ENCODE results near the gene CES2. TPM values are rescaled to one million over a fixed set of nuclear protein-coding genes. Genes with fewer than 3 reads are reported as not detected.
"Not testable (repeated sequence)": the region's sequence is repeated elsewhere in the genome, so short reads cannot be mapped to it uniquely, and the experiment has no call there.

Gene CES2
- total RNA-seq, 2 experiments from 2014 or later: 45.4 to 46.4 TPM

GRCh38 chr16:66936889-66937554 lies 1.7 kb downstream of the CES2 start:
- Mint-ChIP-seq H3K36me3 (peaks cover 17% of the 10 kb centered on the region), H3K27me3 (no peaks in the 10 kb centered on the region), H3K4me1 (peaks cover 33% of the 10 kb centered on the region), H3K27ac (peak overlapping the region; percentile 56), H3K4me3 (no peak overlapping the region), H3K9me3 (no peaks in the 10 kb centered on the region)
- ATAC-seq (ENCODE audit: low read depth) (no peak), DNase-seq (no peak)
- POLR2A ChIA-PET: interaction anchor here (0.6 to 1.0 kb wide), 3 partner anchors 19 to 204 kb away, joined by 3 to 5 read pairs (median 4); partner anchors contain the start of gene CDH16

- no peak for DNase-seq
- Mint-ChIP-seq H3K4me3 (no peak overlapping the region), H3K4me1 (peaks cover 27% of the 10 kb centered on the region), H3K27ac (no peak overlapping the region), H3K9me3 (no peaks in the 10 kb centered on the region), H3K36me3 (peaks cover 15% of the 10 kb centered on the region), H3K27me3 (no peaks in the 10 kb centered on the region)
- no peak for ATAC-seq (ENCODE audit: low read depth)
- POLR2A ChIA-PET: no interaction called here
Observed at GRCh38 chr16:66937725-66938337, 2.5 kb downstream of the CES2 start.

GRCh38 chr16:66939366-66939765 lies 4.0 kb downstream of the CES2 start:
- DNase-seq (no peak), ATAC-seq (ENCODE audit: low read depth) (no peak)
- no peak overlapping the region for H3K4me3 Mint-ChIP-seq
- POLR2A ChIA-PET: no interaction called here
- H3K36me3 Mint-ChIP-seq: peaks cover 8% of the 10 kb centered on the region
- H3K27me3 Mint-ChIP-seq: no peaks in the 10 kb centered on the region
- H3K27ac Mint-ChIP-seq: no peak overlapping the region
- peaks cover 17% of the 10 kb centered on the region for H3K4me1 Mint-ChIP-seq
- H3K9me3 Mint-ChIP-seq: no peaks in the 10 kb centered on the region

GRCh38 chr16:66940236-66940635 lies 4.9 kb downstream of the CES2 start:
- POLR2A ChIA-PET: no interaction called here
- Mint-ChIP-seq H3K9me3 (no peaks in the 10 kb centered on the region), H3K4me3 (no peak overlapping the region), H3K27me3 (no peaks in the 10 kb centered on the region), H3K36me3 (peaks cover 7% of the 10 kb centered on the region), H3K4me1 (peaks cover 14% of the 10 kb centered on the region), H3K27ac (no peak overlapping the region)
- no peak for ATAC-seq (ENCODE audit: low read depth)
- DNase-seq: no peak

GRCh38 chr16:66942981-66943380 lies 7.7 kb downstream of the CES2 start:
- peaks cover 3% of the 10 kb centered on the region for H3K4me1 Mint-ChIP-seq
- no peak overlapping the region for H3K27ac Mint-ChIP-seq
- ATAC-seq (ENCODE audit: low read depth): no peak

GRCh38 chr16:66943426-66944053 lies 8.2 kb downstream of the CES2 start:
- H3K4me1 Mint-ChIP-seq: peaks cover 8% of the 10 kb centered on the region
- H3K4me3 Mint-ChIP-seq: no peak overlapping the region
- POLR2A ChIA-PET: interaction anchor here (0.6 to 0.9 kb wide), 2 partner anchors 9 to 570 kb away, joined by 3 read pairs; partner anchors contain the start of gene CIAO2B
- H3K27ac Mint-ChIP-seq: no peak overlapping the region
- H3K9me3 Mint-ChIP-seq: no peaks in the 10 kb centered on the region
- H3K27me3 Mint-ChIP-seq: peaks cover 6% of the 10 kb centered on the region
- no peak for ATAC-seq (ENCODE audit: low read depth)
- no peak for DNase-seq
- peaks cover 7% of the 10 kb centered on the region for H3K36me3 Mint-ChIP-seq

More at GRCh38 chr16:66942981-66943380, 7.7 kb downstream of the CES2 start:
- Mint-ChIP-seq H3K4me3 (no peak overlapping the region), H3K36me3 (peaks cover 7% of the 10 kb centered on the region), H3K27me3 (no peaks in the 10 kb centered on the region), H3K9me3 (no peaks in the 10 kb centered on the region)
- POLR2A ChIA-PET: interaction anchor here (0.6 to 0.9 kb wide), 2 partner anchors 8 to 130 kb away, joined by 3 read pairs; partner anchors contain the start of gene CIAO2B
- DNase-seq: no peak

GRCh38 chr16:66944054-66944441 lies 8.7 kb downstream of the CES2 start:
- DNase-seq: no peak
- Mint-ChIP-seq H3K36me3 (peaks cover 7% of the 10 kb centered on the region), H3K27me3 (peaks cover 11% of the 10 kb centered on the region), H3K4me1 (peaks cover 9% of the 10 kb centered on the region), H3K27ac (no peak overlapping the region), H3K9me3 (no peaks in the 10 kb centered on the region), H3K4me3 (no peak overlapping the region)
- no peak for ATAC-seq (ENCODE audit: low read depth)
- POLR2A ChIA-PET: interaction anchor here (0.6 to 0.7 kb wide), 2 partner anchors 46 to 570 kb away, joined by 3 read pairs; no protein-coding TSS in a partner anchor

GRCh38 chr16:66944971-66945370 lies 9.7 kb downstream of the CES2 start:
- H3K4me1 Mint-ChIP-seq; POLR2A ChIA-PET; H3K36me3 Mint-ChIP-seq; H3K9me3 Mint-ChIP-seq; H3K27ac Mint-ChIP-seq; ATAC-seq (ENCODE audit: low read depth); H3K4me3 Mint-ChIP-seq; DNase-seq: not testable (repeated sequence)
- peaks cover 20% of the 10 kb centered on the region for H3K27me3 Mint-ChIP-seq

GRCh38 chr16:66945939-66946338 lies 10.6 kb downstream of the CES2 start:
- ATAC-seq (ENCODE audit: low read depth) (no peak), DNase-seq (no peak)
- POLR2A ChIA-PET: no interaction called here
- Mint-ChIP-seq H3K9me3 (no peaks in the 10 kb centered on the region), H3K4me3 (no peak overlapping the region), H3K4me1 (peaks cover 9% of the 10 kb centered on the region), H3K27me3 (peaks cover 26% of the 10 kb centered on the region), H3K36me3 (peaks cover 6% of the 10 kb centered on the region), H3K27ac (no peak overlapping the region)

GRCh38 chr16:66946541-66946940 lies 11.2 kb downstream of the CES2 start:
- DNase-seq: no peak
- H3K27ac Mint-ChIP-seq: no peak overlapping the region

GRCh38 chr16:66946974-66947301 lies 11.6 kb downstream of the CES2 start:
- peaks cover 5% of the 10 kb centered on the region for H3K36me3 Mint-ChIP-seq
- H3K4me3 Mint-ChIP-seq: no peak overlapping the region
- POLR2A ChIA-PET: interaction anchor here (1.4 kb wide), 1 partner anchor 14 kb away, joined by 3 read pairs; no protein-coding TSS in a partner anchor
- peaks cover 9% of the 10 kb centered on the region for H3K4me1 Mint-ChIP-seq
- DNase-seq (no peak), ATAC-seq (ENCODE audit: low read depth) (no peak)
- peaks cover 36% of the 10 kb centered on the region for H3K27me3 Mint-ChIP-seq
- H3K27ac Mint-ChIP-seq: no peak overlapping the region
- H3K9me3 Mint-ChIP-seq: peaks cover 3% of the 10 kb centered on the region

More at GRCh38 chr16:66946541-66946940, 11.2 kb downstream of the CES2 start:
- peaks cover 9% of the 10 kb centered on the region for H3K4me1 Mint-ChIP-seq
- no peak overlapping the region for H3K4me3 Mint-ChIP-seq
- ATAC-seq (ENCODE audit: low read depth): no peak
- H3K9me3 Mint-ChIP-seq: peaks cover 3% of the 10 kb centered on the region
- peaks cover 32% of the 10 kb centered on the region for H3K27me3 Mint-ChIP-seq
- peaks cover 6% of the 10 kb centered on the region for H3K36me3 Mint-ChIP-seq
- POLR2A ChIA-PET: interaction anchor here (1.4 kb wide), 1 partner anchor 13 kb away, joined by 3 read pairs; no protein-coding TSS in a partner anchor

GRCh38 chr16:66947302-66948065 lies 12.2 kb downstream of the CES2 start:
- peaks cover 9% of the 10 kb centered on the region for H3K4me1 Mint-ChIP-seq
- ATAC-seq (ENCODE audit: low read depth) (peak; percentile 82), DNase-seq (peak; percentile 81)
- peaks cover 3% of the 10 kb centered on the region for H3K9me3 Mint-ChIP-seq
- H3K27ac Mint-ChIP-seq: no peak overlapping the region
- POLR2A ChIA-PET: interaction anchor here (1.4 kb wide), 1 partner anchor 14 kb away, joined by 3 read pairs; no protein-coding TSS in a partner anchor
- peaks cover 4% of the 10 kb centered on the region for H3K36me3 Mint-ChIP-seq
- H3K4me3 Mint-ChIP-seq: peak overlapping the region; percentile 92
- H3K27me3 Mint-ChIP-seq: peaks cover 40% of the 10 kb centered on the region

Measured in activated naive CD8-positive, alpha-beta T cell treated with anti-CD3 and anti-CD28 coated beads, Interleukin-2, amount 10 ng/mL, durations not matched to agents 7 days and 5 days (primary cell).